Heart left ventricle (tissue), 16 donors: ENCODE data around the gene GALK2. TPM values are rescaled to one million over a fixed set of nuclear protein-coding genes. Genes with fewer than 3 reads are reported as not detected.

Source experiments
- ATAC-seq, 4 donors: fragments of 200-7000 bp; cut with Tn5 transposase; one replicate each; pipeline ENCODE4 v1.9.1; 2020 to 2022; ENCODE audit warnings: moderate library complexity in 4 of 4, mild to moderate bottlenecking in 3 of 4, moderate number of reproducible peaks in 1 of 4
- DNase-seq, 5 donors: peaks; one replicate each; pipeline ENCODE4 v3.0.0-alpha.2; 2020
- H3K27ac ChIP-seq, 12 donors: fragments of 200-600 bp; sonication (generic) in 4 of 12; one replicate each; pipeline versions ENCODE4 v1.5.0 to v1.8.0; 2016 to 2022; ENCODE audit warnings: mild to moderate bottlenecking in 2 of 12
- H3K27me3 ChIP-seq, 9 donors: fragments of 200-600 bp; sonication (generic) in 2 of 9; one replicate each; pipeline versions ENCODE4 v1.5.1 to v1.8.0; 2016 to 2022; ENCODE audit warnings: mild to moderate bottlenecking in 3 of 9
- H3K36me3 ChIP-seq, 9 donors: fragments of 200-600 bp; sonication (generic) in 2 of 9; one replicate each; pipeline versions ENCODE4 v1.5.0 to v1.8.0; 2018 to 2022; ENCODE audit warnings: mild to moderate bottlenecking in 2 of 9
- H3K4me1 ChIP-seq, 12 donors: fragments of 200-600 bp; sonication (generic) in 4 of 12; one replicate each; pipeline versions ENCODE4 v1.5.0 to v1.8.0; 2016 to 2022; ENCODE audit warnings: mild to moderate bottlenecking in 3 of 12
- H3K4me3 ChIP-seq, 12 donors: fragments of 200-600 bp; sonication (generic) in 4 of 12; one replicate each; pipeline versions ENCODE4 v1.5.0 to v1.8.0; 2017 to 2022; ENCODE audit warnings: mild to moderate bottlenecking in 9 of 12, moderate library complexity in 4 of 12
- H3K9me3 ChIP-seq, 12 donors: fragments of 200-600 bp; sonication (generic) in 4 of 12; one replicate each; pipeline versions ENCODE4 v1.5.0 to v1.8.0; 2016 to 2022; ENCODE audit warnings: mild to moderate bottlenecking in 1 of 12
- CTCF ChIP-seq, 12 donors: fragments of 200-600 bp; sonication (generic) in 4 of 12; IDR thresholded peaks; one replicate each; pipeline versions ENCODE4 v1.5.0 to v1.8.0; 2018 to 2022; ENCODE audit warnings: antibody characterized with exemption in 12 of 12, mild to moderate bottlenecking in 5 of 12
- POLR2A ChIP-seq, 2 donors: fragments of 450-650 bp; IDR thresholded peaks; one replicate each; pipeline ENCODE4 v1.6.1; 2017; ENCODE audit warnings: antibody characterized with exemption in 2 of 2, mild to moderate bottlenecking in 2 of 2, moderate library complexity in 2 of 2
- WGBS, 4 donors: extraction: QIAGEN DNeasy Blood & Tissue Kit in 2 of 4; methylation state at CpG; one replicate each; pipeline versions ENCODE4 v1.1.5 to v1.1.7; 2013 to 2018; 5-methylcytosine and 5-hydroxymethylcytosine counted together
- intact Hi-C, 10 donors: fragments of 100-400 bp; cut with DNase I; formaldehyde crosslinking; loops; one replicate each; pipeline versions ENCODE4 v1.11.1 to v1.14.2; 2022
- polyA plus RNA-seq, 2 donors: library from polyadenylated mRNA; stranded (reverse); fragments of 200-250 nt; gene quantifications; one replicate each; pipeline ENCODE4 v1.2.3, GENCODE V29; 2013
- total RNA-seq, 9 donors: library from RNA; depleted of rRNA in 2 of 9; stranded (reverse); fragments of >200 nt in 2 of 9; fragmentation: NEBNext Ultra II Directional in 3 of 9; extraction: Animal tissue kit (Norgen Biotek cat#: 25700) in 3 of 9; gene quantifications; one replicate each; pipeline versions ENCODE4 v1.1.0 to v1.2.4, GENCODE V29; 2016 to 2023
- donor health status: ischemic (EF 13 %, LVEDD 7.1; RV severe dilation, severe dysfunction).
- donor health status: healthy with polysubstance abuse.
- donor health status: DM: no; HTN: yes; CAD: no.
- donor health status: DM: no; HTN: no; CAD: no.
- donor health status: ischemic (EF 25% LVEDD 6.9; RV normal size, moderate dysfunction).
- donor health status: ischemic (EF 25% LVEDD 5.7; RV mildly dilated, moderate dysfunction).
- donor health status: healthy.
- donor health status: DM: yes; HTN: yes; CAD: no.
- donor health status: ischemic (EF 35%, LVEDD 5.7; RV mildly dilated, moderate dysfunction).
- donor health status: nonischemic (EF 11% LVEDD 7.7; RV severe dilation, severe dysfunction).
- donor health status: DM: yes; HTN: yes; CAD: no.
- donor health status: PGD.
- donor health status: ischemic (EF 29% LVEDD 5.4; RV normal size, mild dysfunction).
- donor health status: nonischemic (EF 23%, LVEDD 6.1; RV moderate dilation, normal function).

Gene GALK2
- total and polyA plus RNA-seq, 11 donors, result 8.3 to 55.3 (median 35.2) TPM

GRCh38 chr15:49223536-49224274, 53.7 kb downstream of the GALK2 start:
- Histone ChIP-seq H3K27me3 (no peaks in the 10 kb centered on the region), H3K36me3 (peaks cover 0 to 20% (median 6%) of the 10 kb centered on the region in 9 donors), H3K4me3 (no peak overlapping the region), H3K9me3 (peaks cover 0 to 55% (median 10%) of the 10 kb centered on the region in 12 donors), H3K4me1 (peaks cover 0 to 16% (median 0%) of the 10 kb centered on the region in 12 donors), H3K27ac (no peak overlapping the region)
- ATAC-seq (no peak), DNase-seq (no peak)
- WGBS, 4 donors, result 47 to 84% (median 65%) methylated on average over 3 of the region's 3 CpGs
- intact Hi-C loops, result no loop called here
- no peak for TF ChIP-seq CTCF (IDR thresholded peaks at IDR 0.05)
- no peak for TF ChIP-seq POLR2A (IDR thresholded peaks at IDR 0.05)

- peak in 3 of 4 donors; percentile 24 to 63 (median 30) for ATAC-seq
- H3K36me3 ChIP-seq, result peaks cover 0 to 11% (median 0%) of the 10 kb centered on the region in 9 donors
- intact Hi-C loops, result no loop called here
- TF ChIP-seq POLR2A (IDR thresholded peaks at IDR 0.05) (no peak), CTCF (IDR thresholded peaks at IDR 0.05) (no peak)
- WGBS, 4 donors, result 90 to 99% (median 95%) methylated on average over 3 of the region's 3 CpGs
- no peaks in the 10 kb centered on the region for H3K27me3 ChIP-seq
- peaks cover 0 to 59% (median 10%) of the 10 kb centered on the region in 12 donors for H3K9me3 ChIP-seq
- peaks cover 0 to 16% (median 0%) of the 10 kb centered on the region in 12 donors for H3K4me1 ChIP-seq
- no peak overlapping the region for H3K4me3 ChIP-seq
- peak in 1 of 5 donors; percentile 47 for DNase-seq
- H3K27ac ChIP-seq, result no peak overlapping the region
Measured at GRCh38 chr15:49225572-49226281, 55.7 kb downstream of the GALK2 start.

GRCh38 chr15:49227602-49228001, 57.6 kb downstream of the GALK2 start:
- Histone ChIP-seq H3K4me1 (peaks cover 0 to 24% (median 0%) of the 10 kb centered on the region in 12 donors), H3K9me3 (peaks cover 0 to 42% (median 8%) of the 10 kb centered on the region in 12 donors), H3K36me3 (peaks cover 0 to 11% (median 0%) of the 10 kb centered on the region in 9 donors), H3K4me3 (no peak overlapping the region), H3K27ac (no peak overlapping the region), H3K27me3 (no peaks in the 10 kb centered on the region)
- no peak for TF ChIP-seq POLR2A (IDR thresholded peaks at IDR 0.05)
- TF ChIP-seq CTCF (IDR thresholded peaks at IDR 0.05), result no peak
- intact Hi-C loops, result no loop called here
- ATAC-seq (no peak), DNase-seq (no peak)

- TF ChIP-seq POLR2A (IDR thresholded peaks at IDR 0.05) (no peak), CTCF (IDR thresholded peaks at IDR 0.05) (no peak)
- Histone ChIP-seq H3K4me3 (no peak overlapping the region), H3K27ac (no peak overlapping the region), H3K36me3 (peaks cover 0 to 11% (median 0%) of the 10 kb centered on the region in 9 donors), H3K27me3 (no peaks in the 10 kb centered on the region), H3K9me3 (peaks cover 0 to 22% (median 8%) of the 10 kb centered on the region in 12 donors), H3K4me1 (peaks cover 0 to 32% (median 0%) of the 10 kb centered on the region in 12 donors)
- intact Hi-C loops, result loop anchor here in 9 of 10 donors (5.0 to 10.0 kb wide), 6 partner anchors 65 to 917 kb away; partner anchors contain the start of genes DTWD1 (in 1 of the 9) and FAM227B (in 1 of the 9)
- DNase-seq (no peak), ATAC-seq (no peak)
- 94 to 97% (median 96%) methylated on average over 5 of the region's 5 CpGs for WGBS, 4 donors
Measured at GRCh38 chr15:49229922-49230321, 59.9 kb downstream of the GALK2 start.
